ENCODE results near the gene PTPRN2. TPM values are rescaled to one million over a fixed set of nuclear protein-coding genes. Genes with fewer than 3 reads are reported as not detected.

PTPRN2 gene
- total RNA-seq, 1 experiment from 2014 or later: 0.11 TPM

- Histone ChIP-seq H3K4me3 (ENCODE audit: low read depth, low read length, poor library complexity, severe bottlenecking) (peak overlapping the region; percentile 47), H3K9me3 (ENCODE audit: low read depth, low read length, poor library complexity, severe bottlenecking) (no peaks in the 10 kb centered on the region), H3K27me3 (replicated peaks; ENCODE audit: insufficient read depth, low read depth, low read length, poor library complexity) (peaks cover 35% of the 10 kb centered on the region), H3K36me3 (ENCODE audit: insufficient read depth, low read length, poor library complexity, severe bottlenecking) (no peaks in the 10 kb centered on the region), H3K4me1 (ENCODE audit: insufficient read depth, low read length, poor library complexity, severe bottlenecking) (peaks cover 5% of the 10 kb centered on the region), H3K27ac (ENCODE audit: low read depth, low read length, poor library complexity, severe bottlenecking) (no peak overlapping the region)
- BruUV-seq (replicated peaks): no TSS peak
- TF ChIP-seq EZH2 (IDR thresholded peaks at IDR 0.05; ENCODE audit: borderline replicate concordance, low read depth, low read length, poor library complexity, severe bottlenecking) (peak; percentile 58), CTCF (conservative IDR thresholded peaks at IDR 0.05; ENCODE audit: low read depth, low read length) (no peak)
- peak; percentile 33 for DNase-seq (ENCODE audit: low spot score)
- intact Hi-C loops (cut with micrococcal nuclease; ENCODE audit: unreplicated experiment): no loop called here
- ChIA-PET POLR2A (ENCODE audit: low non-redundant PET) (no interaction called here), CTCF (no interaction called here)
Observed at GRCh38 chr7:157613575-157614322, 973.9 kb downstream of the PTPRN2 start.

GRCh38 chr7:157612664-157613561, 974.7 kb downstream of the PTPRN2 start:
- BruUV-seq (replicated peaks): no TSS peak
- Histone ChIP-seq H3K9me3 (ENCODE audit: low read depth, low read length, poor library complexity, severe bottlenecking) (no peaks in the 10 kb centered on the region), H3K4me3 (ENCODE audit: low read depth, low read length, poor library complexity, severe bottlenecking) (peak overlapping the region; percentile 47), H3K4me1 (ENCODE audit: insufficient read depth, low read length, poor library complexity, severe bottlenecking) (peaks cover 5% of the 10 kb centered on the region), H3K27ac (ENCODE audit: low read depth, low read length, poor library complexity, severe bottlenecking) (no peak overlapping the region), H3K27me3 (replicated peaks; ENCODE audit: insufficient read depth, low read depth, low read length, poor library complexity) (peaks cover 35% of the 10 kb centered on the region), H3K36me3 (ENCODE audit: insufficient read depth, low read length, poor library complexity, severe bottlenecking) (no peaks in the 10 kb centered on the region)
- peak; percentile 58 for TF ChIP-seq EZH2 (IDR thresholded peaks at IDR 0.05; ENCODE audit: borderline replicate concordance, low read depth, low read length, poor library complexity, severe bottlenecking)
- TF ChIP-seq CTCF (conservative IDR thresholded peaks at IDR 0.05; ENCODE audit: low read depth, low read length): no peak
- intact Hi-C loops (cut with micrococcal nuclease; ENCODE audit: unreplicated experiment): no loop called here
- DNase-seq (ENCODE audit: low spot score): peak; percentile 63
- POLR2A ChIA-PET (ENCODE audit: low non-redundant PET): no interaction called here
- CTCF ChIA-PET: no interaction called here

- H3K27me3 ChIP-seq (replicated peaks; ENCODE audit: insufficient read depth, low read depth, low read length, poor library complexity): peaks cover 31% of the 10 kb centered on the region
- H3K9me3 ChIP-seq (ENCODE audit: low read depth, low read length, poor library complexity, severe bottlenecking): no peaks in the 10 kb centered on the region
- intact Hi-C loops (cut with micrococcal nuclease; ENCODE audit: unreplicated experiment): no loop called here
- no peaks in the 10 kb centered on the region for H3K36me3 ChIP-seq (ENCODE audit: insufficient read depth, low read length, poor library complexity, severe bottlenecking)
- POLR2A ChIA-PET (ENCODE audit: low non-redundant PET): no interaction called here
- CTCF ChIA-PET: no interaction called here
- BruUV-seq (replicated peaks): no TSS peak
- peaks cover 5% of the 10 kb centered on the region for H3K4me1 ChIP-seq (ENCODE audit: insufficient read depth, low read length, poor library complexity, severe bottlenecking)
- DNase-seq (ENCODE audit: low spot score): no peak
- no peak overlapping the region for H3K4me3 ChIP-seq (ENCODE audit: low read depth, low read length, poor library complexity, severe bottlenecking)
- TF ChIP-seq CTCF (conservative IDR thresholded peaks at IDR 0.05; ENCODE audit: low read depth, low read length) (no peak), EZH2 (IDR thresholded peaks at IDR 0.05; ENCODE audit: borderline replicate concordance, low read depth, low read length, poor library complexity, severe bottlenecking) (no peak)
- H3K27ac ChIP-seq (ENCODE audit: low read depth, low read length, poor library complexity, severe bottlenecking): no peak overlapping the region
Observed at GRCh38 chr7:157612009-157612663, 975.5 kb downstream of the PTPRN2 start.

Data from A673 (cell line).